ENCODE measurements around the gene ANKRD23.

The ANKRD23 gene

GRCh38 chr2:96856776-96857666, 13.2 kb upstream of the ANKRD23 start:
- DNase-seq: peak in 1 of 3 donors; percentile 14
- Histone ChIP-seq H3K4me1 (ENCODE audit: control insufficient read depth, insufficient read depth, low read length, poor library complexity, severe bottlenecking) (peaks cover 30% of the 10 kb centered on the region), H3K27ac (ENCODE audit: insufficient read depth, low read length, poor library complexity, severe bottlenecking) (peak overlapping the region; percentile 73)

GRCh38 chr2:96853321-96853720, 9.5 kb upstream of the ANKRD23 start:
- H3K4me1 ChIP-seq (ENCODE audit: control insufficient read depth, insufficient read depth, low read length, poor library complexity, severe bottlenecking): peaks cover 11% of the 10 kb centered on the region
- H3K27me3 ChIP-seq (replicated peaks; ENCODE audit: control insufficient read depth, insufficient read depth, low read length, poor library complexity, severe bottlenecking): no peaks in the 10 kb centered on the region
- no peaks in the 10 kb centered on the region for H3K9me3 ChIP-seq (ENCODE audit: control insufficient read depth, low read length)
- DNase-seq: no peak
- no peak overlapping the region for H3K27ac ChIP-seq (ENCODE audit: insufficient read depth, low read length, poor library complexity, severe bottlenecking)
- no peak overlapping the region for H3K4me3 ChIP-seq (ENCODE audit: insufficient read depth, low read depth, low read length, poor library complexity, severe bottlenecking)
- H3K36me3 ChIP-seq (ENCODE audit: control insufficient read depth, insufficient read depth, low read length): peaks cover 32% of the 10 kb centered on the region

More at GRCh38 chr2:96856776-96857666, 13.2 kb upstream of the ANKRD23 start:
- no peaks in the 10 kb centered on the region for H3K27me3 ChIP-seq (replicated peaks; ENCODE audit: control insufficient read depth, insufficient read depth, low read length, poor library complexity, severe bottlenecking)
- no peaks in the 10 kb centered on the region for H3K9me3 ChIP-seq (ENCODE audit: control insufficient read depth, low read length)
- peaks cover 36% of the 10 kb centered on the region for H3K36me3 ChIP-seq (ENCODE audit: control insufficient read depth, insufficient read depth, low read length)
- peak overlapping the region; percentile 56 for H3K4me3 ChIP-seq (ENCODE audit: insufficient read depth, low read depth, low read length, poor library complexity, severe bottlenecking)

- DNase-seq: no peak
- Histone ChIP-seq H3K27ac (ENCODE audit: insufficient read depth, low read length, poor library complexity, severe bottlenecking) (no peak overlapping the region), H3K9me3 (ENCODE audit: control insufficient read depth, low read length) (no peaks in the 10 kb centered on the region), H3K27me3 (replicated peaks; ENCODE audit: control insufficient read depth, insufficient read depth, low read length, poor library complexity, severe bottlenecking) (no peaks in the 10 kb centered on the region), H3K36me3 (ENCODE audit: control insufficient read depth, insufficient read depth, low read length) (peaks cover 39% of the 10 kb centered on the region), H3K4me3 (ENCODE audit: insufficient read depth, low read depth, low read length, poor library complexity, severe bottlenecking) (no peak overlapping the region), H3K4me1 (ENCODE audit: control insufficient read depth, insufficient read depth, low read length, poor library complexity, severe bottlenecking) (peaks cover 11% of the 10 kb centered on the region)
These were observed 8.8 kb upstream of the ANKRD23 start for GRCh38 chr2:96852667-96853066.

DNA sequence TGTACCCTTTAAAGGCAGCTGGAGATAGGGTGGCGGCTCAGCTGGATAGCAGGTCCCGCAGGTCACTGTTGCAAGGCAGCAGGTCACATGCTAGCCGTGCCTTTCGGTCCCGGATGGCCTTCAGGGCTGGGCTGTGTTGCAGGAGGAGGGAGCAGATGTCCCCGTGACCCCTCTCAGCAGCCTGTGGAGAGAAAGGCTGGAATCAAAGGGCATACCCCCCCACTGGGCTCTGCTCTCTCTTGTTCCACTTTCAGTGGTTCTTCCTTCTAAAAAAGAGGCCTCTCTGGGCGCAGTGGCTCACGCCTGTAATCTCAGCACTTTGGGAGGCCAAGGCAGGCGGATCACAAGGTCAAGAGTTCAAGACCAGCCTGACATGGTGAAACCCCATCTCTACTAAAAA, 4.4 kb upstream of the ANKRD23 start:
- no peak for DNase-seq
- H3K27me3 ChIP-seq (replicated peaks; ENCODE audit: control insufficient read depth, insufficient read depth, low read length, poor library complexity, severe bottlenecking): no peaks in the 10 kb centered on the region
- no peak overlapping the region for H3K4me3 ChIP-seq (ENCODE audit: insufficient read depth, low read depth, low read length, poor library complexity, severe bottlenecking)
- H3K9me3 ChIP-seq (ENCODE audit: control insufficient read depth, low read length): no peaks in the 10 kb centered on the region
- no peaks in the 10 kb centered on the region for H3K4me1 ChIP-seq (ENCODE audit: control insufficient read depth, insufficient read depth, low read length, poor library complexity, severe bottlenecking)
- H3K36me3 ChIP-seq (ENCODE audit: control insufficient read depth, insufficient read depth, low read length): peaks cover 44% of the 10 kb centered on the region
- H3K27ac ChIP-seq (ENCODE audit: insufficient read depth, low read length, poor library complexity, severe bottlenecking): no peak overlapping the region

DNA sequence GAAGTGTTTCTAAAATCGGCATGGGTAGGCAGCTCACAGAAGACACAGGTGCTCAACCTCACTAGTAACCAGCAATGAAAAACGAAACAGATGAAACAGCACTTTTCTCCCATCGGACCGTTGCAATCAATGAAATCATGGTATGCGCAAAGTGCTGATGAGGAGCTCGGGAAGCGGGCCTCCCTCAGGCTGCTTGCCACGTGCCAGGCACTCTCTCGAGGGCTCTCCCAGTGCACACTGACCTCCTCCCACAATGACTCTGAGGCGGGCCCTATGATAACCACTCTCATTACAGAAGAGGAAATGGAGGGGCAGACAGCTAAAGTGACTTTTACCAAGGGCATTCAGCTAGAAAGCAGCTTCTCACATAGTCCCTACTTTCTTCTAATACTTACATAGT, 3.8 kb upstream of the ANKRD23 start:
- Histone ChIP-seq H3K27ac (ENCODE audit: insufficient read depth, low read length, poor library complexity, severe bottlenecking) (no peak overlapping the region), H3K4me1 (ENCODE audit: control insufficient read depth, insufficient read depth, low read length, poor library complexity, severe bottlenecking) (no peaks in the 10 kb centered on the region), H3K9me3 (ENCODE audit: control insufficient read depth, low read length) (no peaks in the 10 kb centered on the region), H3K4me3 (ENCODE audit: insufficient read depth, low read depth, low read length, poor library complexity, severe bottlenecking) (no peak overlapping the region), H3K36me3 (ENCODE audit: control insufficient read depth, insufficient read depth, low read length) (peaks cover 37% of the 10 kb centered on the region), H3K27me3 (replicated peaks; ENCODE audit: control insufficient read depth, insufficient read depth, low read length, poor library complexity, severe bottlenecking) (no peaks in the 10 kb centered on the region)
- no peak for DNase-seq

DNA sequence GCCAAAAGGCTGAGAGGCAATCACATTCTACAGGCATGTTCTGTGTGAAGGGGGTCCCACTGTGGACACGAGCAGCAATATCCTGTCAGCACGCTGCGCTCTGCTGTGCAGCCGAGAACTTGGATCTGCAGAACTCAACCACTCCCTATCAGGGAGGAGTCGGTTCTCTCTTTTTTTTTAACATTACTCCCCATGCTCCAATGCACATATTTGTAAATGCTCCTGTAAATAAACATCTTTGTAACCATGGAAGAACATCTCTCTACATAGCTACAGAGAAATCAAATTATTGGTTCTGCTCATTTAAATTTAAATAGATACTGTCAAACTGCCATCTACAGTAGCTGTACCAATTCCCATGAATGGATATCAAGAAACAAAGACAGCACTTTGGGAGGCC, 3.0 kb upstream of the ANKRD23 start:
- Histone ChIP-seq H3K4me1 (ENCODE audit: control insufficient read depth, insufficient read depth, low read length, poor library complexity, severe bottlenecking) (no peaks in the 10 kb centered on the region), H3K4me3 (ENCODE audit: insufficient read depth, low read depth, low read length, poor library complexity, severe bottlenecking) (no peak overlapping the region), H3K36me3 (ENCODE audit: control insufficient read depth, insufficient read depth, low read length) (peaks cover 33% of the 10 kb centered on the region), H3K27me3 (replicated peaks; ENCODE audit: control insufficient read depth, insufficient read depth, low read length, poor library complexity, severe bottlenecking) (no peaks in the 10 kb centered on the region), H3K27ac (ENCODE audit: insufficient read depth, low read length, poor library complexity, severe bottlenecking) (no peak overlapping the region), H3K9me3 (ENCODE audit: control insufficient read depth, low read length) (no peaks in the 10 kb centered on the region)
- DNase-seq: no peak

- Histone ChIP-seq H3K36me3 (ENCODE audit: control insufficient read depth, insufficient read depth, low read length) (peaks cover 20% of the 10 kb centered on the region), H3K27me3 (replicated peaks; ENCODE audit: control insufficient read depth, insufficient read depth, low read length, poor library complexity, severe bottlenecking) (no peaks in the 10 kb centered on the region), H3K4me3 (ENCODE audit: insufficient read depth, low read depth, low read length, poor library complexity, severe bottlenecking) (no peak overlapping the region), H3K27ac (ENCODE audit: insufficient read depth, low read length, poor library complexity, severe bottlenecking) (no peak overlapping the region), H3K9me3 (ENCODE audit: control insufficient read depth, low read length) (no peaks in the 10 kb centered on the region), H3K4me1 (ENCODE audit: control insufficient read depth, insufficient read depth, low read length, poor library complexity, severe bottlenecking) (peaks cover 6% of the 10 kb centered on the region)
- DNase-seq: no peak
These were observed 586 bp upstream of the ANKRD23 start for GRCh38 chr2:96844405-96844808.

DNA sequence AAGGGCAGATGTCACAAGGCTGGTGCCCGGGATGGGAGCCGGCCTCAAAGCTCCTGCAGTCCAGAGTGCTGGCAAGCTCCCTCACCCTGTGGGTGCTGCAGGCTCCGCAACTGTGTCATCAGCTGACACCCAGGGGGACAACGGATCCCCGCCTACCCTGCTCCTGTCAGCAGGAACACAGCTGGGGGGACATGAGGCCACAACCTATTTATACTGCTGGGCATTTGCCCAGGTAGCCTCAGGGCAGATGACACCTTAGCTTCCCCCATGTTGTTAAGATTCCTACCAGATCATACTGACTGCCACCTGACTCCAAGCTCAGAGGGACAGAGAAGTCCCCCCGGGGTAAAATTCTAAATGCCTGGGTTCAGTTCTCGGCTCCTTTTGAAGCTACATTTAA, 1.2 kb downstream of the ANKRD23 start:
- DNase-seq: no peak

GRCh38 chr2:96841701-96842495, 1.9 kb downstream of the ANKRD23 start:
- no peak for DNase-seq
- Histone ChIP-seq H3K4me1 (ENCODE audit: control insufficient read depth, insufficient read depth, low read length, poor library complexity, severe bottlenecking) (peaks cover 18% of the 10 kb centered on the region), H3K27ac (ENCODE audit: insufficient read depth, low read length, poor library complexity, severe bottlenecking) (no peak overlapping the region), H3K9me3 (ENCODE audit: control insufficient read depth, low read length) (no peaks in the 10 kb centered on the region), H3K4me3 (ENCODE audit: insufficient read depth, low read depth, low read length, poor library complexity, severe bottlenecking) (no peak overlapping the region), H3K36me3 (ENCODE audit: control insufficient read depth, insufficient read depth, low read length) (peaks cover 7% of the 10 kb centered on the region), H3K27me3 (replicated peaks; ENCODE audit: control insufficient read depth, insufficient read depth, low read length, poor library complexity, severe bottlenecking) (no peaks in the 10 kb centered on the region)

More for the DNA sequence above, 1.2 kb downstream of the ANKRD23 start:
- Histone ChIP-seq H3K9me3 (ENCODE audit: control insufficient read depth, low read length) (no peaks in the 10 kb centered on the region), H3K27me3 (replicated peaks; ENCODE audit: control insufficient read depth, insufficient read depth, low read length, poor library complexity, severe bottlenecking) (no peaks in the 10 kb centered on the region), H3K4me1 (ENCODE audit: control insufficient read depth, insufficient read depth, low read length, poor library complexity, severe bottlenecking) (peaks cover 18% of the 10 kb centered on the region), H3K4me3 (ENCODE audit: insufficient read depth, low read depth, low read length, poor library complexity, severe bottlenecking) (no peak overlapping the region), H3K36me3 (ENCODE audit: control insufficient read depth, insufficient read depth, low read length) (peaks cover 11% of the 10 kb centered on the region), H3K27ac (ENCODE audit: insufficient read depth, low read length, poor library complexity, severe bottlenecking) (no peak overlapping the region)
